HEK293 (cell line): ENCODE measurements around the gene CTIF.
A peak's percentile ranks its signal among the peaks of the same experiment; 100 is the strongest.

Experiments used
- CTCF ChIA-PET: fragments of 350-600 bp; formaldehyde crosslinking; extraction: SDS; loops from one replicate; lab custom pipeline; 2021; ENCODE audit warnings: antibody characterized with exemption; lab: Yijun Ruan, JAX
- POLR2A ChIA-PET: fragments of 300-600 bp; formaldehyde crosslinking; extraction: SDS; loops from one replicate; lab custom pipeline; 2020; ENCODE audit warnings: antibody characterized with exemption, inconsistent platforms; lab: Yijun Ruan, JAX
- H3K27ac ChIP-seq: fragments of 200-500 bp; sonication (Bioruptor generic); 2 replicates; pipeline ENCODE4 v1.5.1; 2014; ENCODE audit warnings: low read depth, low read length, control low read depth, inconsistent platforms; ENCODE audit errors: extremely low read depth
- H3K36me3 ChIP-seq, 2 experiments: fragments of 200-500 bp in 1 of 2; sonication (Bioruptor generic) in 1 of 2; 1 replicate in 1 of 2; 2 replicates in 1 of 2; pipeline ENCODE4 v1.5.1; 2014 to 2017; ENCODE audit warnings: inconsistent platforms in 2 of 2, low read length in 2 of 2; ENCODE audit not compliant: control insufficient read depth in 2 of 2, insufficient read depth in 1 of 2
- H3K4me1 ChIP-seq: fragments of 200-500 bp; sonication (Bioruptor generic); 2 replicates; pipeline ENCODE4 v1.5.1; 2014; ENCODE audit warnings: mild to moderate bottlenecking, low read length, inconsistent platforms; ENCODE audit not compliant: control insufficient read depth, insufficient read depth
- H3K4me3 ChIP-seq: 2 replicates; pipeline ENCODE4 v1.5.1; 2011; ENCODE audit warnings: low read depth, mild to moderate bottlenecking, control low read depth, low read length, moderate library complexity
- H3K9me3 ChIP-seq: fragments of 200-500 bp; sonication (Bioruptor generic); 2 replicates; pipeline ENCODE4 v1.5.1; 2014; ENCODE audit warnings: low read depth, low read length, inconsistent platforms; ENCODE audit not compliant: control insufficient read depth, insufficient read depth
- BCL11A ChIP-seq: fragments of 450-650 bp; formaldehyde crosslinking; IDR thresholded peaks from 2 replicates; pipeline ENCODE4 v1.5.1; 2016; ENCODE audit warnings: low read depth, missing biosample characterization, missing genetic modification characterization
- IKZF3 ChIP-seq: fragments of 450-650 bp; IDR thresholded peaks from 2 replicates; pipeline ENCODE4 v1.5.0; 2018; ENCODE audit warnings: missing biosample characterization, mild to moderate bottlenecking, missing genetic modification characterization, moderate library complexity
- KLF7 ChIP-seq: fragments of 450-650 bp; formaldehyde crosslinking; IDR thresholded peaks from 2 replicates; pipeline ENCODE4 v1.5.1; 2016; ENCODE audit warnings: missing biosample characterization, missing genetic modification characterization, borderline replicate concordance
- MYNN ChIP-seq: fragments of 450-650 bp; formaldehyde crosslinking; IDR thresholded peaks from 2 replicates; pipeline ENCODE4 v1.5.1; 2016; ENCODE audit warnings: missing biosample characterization, missing genetic modification characterization, borderline replicate concordance
- RBAK ChIP-seq: fragments of 450-650 bp; formaldehyde crosslinking; IDR thresholded peaks from 2 replicates; pipeline ENCODE4 v1.5.1; 2016; ENCODE audit warnings: missing biosample characterization, missing genetic modification characterization
- TCF7L2 ChIP-seq: IDR thresholded peaks from 2 replicates; pipeline ENCODE4 v1.6.1; 2011; ENCODE audit warnings: low read depth, mild to moderate bottlenecking, inconsistent platforms, low read length, moderate library complexity, borderline replicate concordance
- YY2 ChIP-seq: fragments of 450-650 bp; formaldehyde crosslinking; IDR thresholded peaks from 2 replicates; pipeline ENCODE4 v1.5.1; 2016; ENCODE audit warnings: missing biosample characterization, missing genetic modification characterization
- ZBTB17 ChIP-seq: fragments of 450-650 bp; formaldehyde crosslinking; IDR thresholded peaks from 2 replicates; pipeline ENCODE4 v1.5.1; 2016; ENCODE audit warnings: missing biosample characterization, missing genetic modification characterization
- ZBTB20 ChIP-seq: fragments of 450-650 bp; formaldehyde crosslinking; IDR thresholded peaks from 2 replicates; pipeline ENCODE4 v1.5.1; 2016; ENCODE audit warnings: missing biosample characterization, missing genetic modification characterization
- ZFP37 ChIP-seq: fragments of 450-650 bp; formaldehyde crosslinking; IDR thresholded peaks from 2 replicates; pipeline ENCODE4 v1.5.1; 2016; ENCODE audit warnings: missing biosample characterization, missing genetic modification characterization
- ZNF112 ChIP-seq: fragments of 450-650 bp; formaldehyde crosslinking; IDR thresholded peaks from 2 replicates; pipeline ENCODE4 v1.5.0; 2017; ENCODE audit warnings: missing biosample characterization, missing genetic modification characterization
- ZNF157 ChIP-seq: fragments of 450-650 bp; formaldehyde crosslinking; IDR thresholded peaks from 2 replicates; pipeline ENCODE4 v1.5.1; 2016; ENCODE audit warnings: missing biosample characterization, missing genetic modification characterization
- ZNF335 ChIP-seq: fragments of 450-650 bp; formaldehyde crosslinking; conservative IDR thresholded peaks from 2 replicates; pipeline ENCODE4 v1.5.1; 2016; ENCODE audit warnings: missing biosample characterization, missing genetic modification characterization
- ZNF398 ChIP-seq: fragments of 450-650 bp; formaldehyde crosslinking; IDR thresholded peaks from 2 replicates; pipeline ENCODE4 v1.5.1; 2017; ENCODE audit warnings: missing biosample characterization, missing genetic modification characterization
- ZNF404 ChIP-seq: fragments of 450-650 bp; formaldehyde crosslinking; IDR thresholded peaks from 2 replicates; pipeline ENCODE4 v1.5.1; 2017; ENCODE audit warnings: missing biosample characterization, missing genetic modification characterization
- ZNF580 ChIP-seq: fragments of 450-650 bp; formaldehyde crosslinking; IDR thresholded peaks from 2 replicates; pipeline ENCODE4 v1.5.1; 2016; ENCODE audit warnings: missing biosample characterization, missing genetic modification characterization
- ZNF585B ChIP-seq: fragments of 450-650 bp; formaldehyde crosslinking; IDR thresholded peaks from 2 replicates; pipeline ENCODE4 v1.5.1; 2016; ENCODE audit warnings: missing biosample characterization, missing genetic modification characterization
- ZNF654 ChIP-seq: fragments of 450-650 bp; formaldehyde crosslinking; IDR thresholded peaks from 2 replicates; pipeline ENCODE4 v1.5.1; 2016; ENCODE audit warnings: low read depth, missing biosample characterization, missing genetic modification characterization
- ZNF837 ChIP-seq: fragments of 450-650 bp; formaldehyde crosslinking; IDR thresholded peaks from 2 replicates; pipeline ENCODE4 v1.5.1; 2016; ENCODE audit warnings: missing biosample characterization, missing genetic modification characterization
- ZSCAN5A ChIP-seq: fragments of 450-650 bp; formaldehyde crosslinking; IDR thresholded peaks from 2 replicates; pipeline ENCODE4 v1.5.1; 2016; ENCODE audit warnings: missing biosample characterization, missing genetic modification characterization
- TF ChIP-seq, protein P1 (sequence below): fragments of 450-650 bp; formaldehyde crosslinking; IDR thresholded peaks from 2 replicates; pipeline ENCODE4 v1.5.1; 2016; ENCODE audit warnings: missing biosample characterization, missing genetic modification characterization, borderline replicate concordance
- TF ChIP-seq, protein P2 (sequence below): fragments of 450-650 bp; formaldehyde crosslinking; IDR thresholded peaks from 2 replicates; pipeline ENCODE4 v1.5.1; 2016; ENCODE audit warnings: missing biosample characterization, missing genetic modification characterization

The CTIF gene

GRCh38 chr18:48660346-48661228 is 121.8 kb downstream of the CTIF start:
- TF ChIP-seq ZNF335 (0 out of 2 replicates have a peak, but pooled peaks have one; percentile 21), YY2 (no peak)
- ChIA-PET CTCF (interaction anchor here (0.6 to 6.1 kb wide), 3 partner anchors 11 to 215 kb away, joined by 4 to 71 read pairs (median 8); no protein-coding TSS in a partner anchor), POLR2A (no interaction called here)
- Histone ChIP-seq H3K9me3 (no peaks in the 10 kb centered on the region), H3K4me1 (peaks cover 14% of the 10 kb centered on the region), H3K36me3 (no peaks in the 10 kb centered on the region; a peak in 1 of 3 replicates), H3K27ac (no peak overlapping the region), H3K4me3 (no peak overlapping the region)

DNA sequence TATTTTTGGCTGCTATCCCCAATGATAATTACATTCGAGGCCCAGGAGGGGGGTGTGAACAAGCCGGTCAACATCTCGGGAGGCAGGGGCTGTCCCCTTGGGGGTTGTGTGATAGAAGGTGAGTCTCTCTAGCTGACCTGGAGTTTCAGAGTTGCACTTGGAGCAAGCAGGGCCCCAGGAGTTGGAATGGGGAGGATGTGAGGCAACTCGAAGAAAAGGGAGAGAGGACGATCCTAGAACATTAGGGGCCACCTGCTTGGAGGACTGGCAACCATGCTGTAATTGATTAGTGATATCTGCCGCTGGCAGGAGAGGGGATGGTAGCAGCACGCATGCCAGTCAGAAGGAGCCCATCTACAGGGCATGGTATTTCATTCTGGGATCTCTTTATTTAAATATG is 122.6 kb downstream of the CTIF start:
- TF ChIP-seq TCF7L2 (no peak), ZBTB20 (tag by site-specific recombination) (0 out of 2 replicates have a peak, but pooled peaks have one; percentile 32), ZNF654 (no peak), RBAK (tag by site-specific recombination) (no peak), ZNF398 (tag by site-specific recombination) (peak; percentile 22), ZNF112 (tag by site-specific recombination) (no peak), ZNF580 (tag by site-specific recombination) (no peak), MYNN (tag by site-specific recombination) (no peak), ZNF335 (no peak), ZNF404 (tag by site-specific recombination) (no peak), ZNF157 (no peak), ZBTB17 (peak; percentile 50), BCL11A (tag by site-specific recombination) (no peak), ZNF585B (tag by site-specific recombination) (no peak), KLF7 (no peak)
- TF ChIP-seq, protein P1, sequence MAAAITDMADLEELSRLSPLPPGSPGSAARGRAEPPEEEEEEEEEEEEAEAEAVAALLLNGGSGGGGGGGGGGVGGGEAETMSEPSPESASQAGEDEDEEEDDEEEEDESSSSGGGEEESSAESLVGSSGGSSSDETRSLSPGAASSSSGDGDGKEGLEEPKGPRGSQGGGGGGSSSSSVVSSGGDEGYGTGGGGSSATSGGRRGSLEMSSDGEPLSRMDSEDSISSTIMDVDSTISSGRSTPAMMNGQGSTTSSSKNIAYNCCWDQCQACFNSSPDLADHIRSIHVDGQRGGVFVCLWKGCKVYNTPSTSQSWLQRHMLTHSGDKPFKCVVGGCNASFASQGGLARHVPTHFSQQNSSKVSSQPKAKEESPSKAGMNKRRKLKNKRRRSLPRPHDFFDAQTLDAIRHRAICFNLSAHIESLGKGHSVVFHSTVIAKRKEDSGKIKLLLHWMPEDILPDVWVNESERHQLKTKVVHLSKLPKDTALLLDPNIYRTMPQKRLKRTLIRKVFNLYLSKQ (tag by site-specific recombination) = no peak
- POLR2A ChIA-PET = no interaction called here
- Histone ChIP-seq H3K4me3 (no peak overlapping the region), H3K4me1 (peaks cover 14% of the 10 kb centered on the region), H3K9me3 (no peaks in the 10 kb centered on the region), H3K36me3 (no peaks in the 10 kb centered on the region; a peak in 1 of 3 replicates), H3K27ac (no peak overlapping the region)
- CTCF ChIA-PET = interaction anchor here (1.3 to 6.1 kb wide), 3 partner anchors 12 to 186 kb away, joined by 3 to 71 read pairs (median 8); no protein-coding TSS in a partner anchor

DNA sequence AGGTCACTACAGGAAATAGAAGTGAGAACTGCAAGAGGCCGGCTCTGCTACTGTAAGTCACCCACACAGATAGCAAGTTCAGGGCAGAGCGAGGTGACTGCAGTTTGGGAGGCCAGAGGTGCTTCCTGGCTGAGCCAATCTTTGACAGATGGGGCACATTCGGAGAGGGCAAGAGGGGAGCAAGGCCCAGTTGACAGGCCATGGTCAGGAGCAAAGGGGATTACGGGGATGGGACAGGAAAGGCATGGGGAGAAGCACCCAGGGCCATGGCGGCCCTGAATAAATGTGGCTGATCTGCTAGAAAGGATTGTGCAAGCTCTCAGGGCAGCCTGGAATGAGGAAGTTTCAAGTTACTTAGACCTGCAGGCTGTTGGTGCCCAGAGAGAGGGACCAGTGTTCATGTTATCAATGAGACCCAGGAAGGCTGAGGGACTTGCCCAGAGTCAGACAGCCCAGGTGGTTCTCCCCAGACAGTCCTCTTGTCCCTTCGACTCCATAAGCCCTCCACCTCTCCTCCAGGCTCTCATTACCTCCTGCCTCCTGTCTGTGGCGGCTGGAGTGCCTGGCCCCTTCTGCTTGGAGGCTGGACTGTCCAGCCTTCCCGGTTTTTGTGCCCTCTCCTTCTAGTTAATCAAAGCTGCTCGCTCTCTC is 123.3 kb downstream of the CTIF start:
- H3K4me1 ChIP-seq = peaks cover 14% of the 10 kb centered on the region
- CTCF ChIA-PET = interaction anchor here (0.6 to 6.1 kb wide), 6 partner anchors 13 to 785 kb away, joined by 3 to 71 read pairs (median 4); no protein-coding TSS in a partner anchor
- POLR2A ChIA-PET = no interaction called here
- H3K36me3 ChIP-seq = no peaks in the 10 kb centered on the region; a peak in 1 of 3 replicates
- H3K9me3 ChIP-seq = no peaks in the 10 kb centered on the region
- no peak overlapping the region for H3K27ac ChIP-seq
- H3K4me3 ChIP-seq = no peak overlapping the region
- TF ChIP-seq ZNF837 (tag by site-specific recombination) (no peak), RBAK (tag by site-specific recombination) (no peak), ZSCAN5A (tag by site-specific recombination) (no peak), ZFP37 (tag by site-specific recombination) (no peak), IKZF3 (no peak)
- TF ChIP-seq, protein P2, sequence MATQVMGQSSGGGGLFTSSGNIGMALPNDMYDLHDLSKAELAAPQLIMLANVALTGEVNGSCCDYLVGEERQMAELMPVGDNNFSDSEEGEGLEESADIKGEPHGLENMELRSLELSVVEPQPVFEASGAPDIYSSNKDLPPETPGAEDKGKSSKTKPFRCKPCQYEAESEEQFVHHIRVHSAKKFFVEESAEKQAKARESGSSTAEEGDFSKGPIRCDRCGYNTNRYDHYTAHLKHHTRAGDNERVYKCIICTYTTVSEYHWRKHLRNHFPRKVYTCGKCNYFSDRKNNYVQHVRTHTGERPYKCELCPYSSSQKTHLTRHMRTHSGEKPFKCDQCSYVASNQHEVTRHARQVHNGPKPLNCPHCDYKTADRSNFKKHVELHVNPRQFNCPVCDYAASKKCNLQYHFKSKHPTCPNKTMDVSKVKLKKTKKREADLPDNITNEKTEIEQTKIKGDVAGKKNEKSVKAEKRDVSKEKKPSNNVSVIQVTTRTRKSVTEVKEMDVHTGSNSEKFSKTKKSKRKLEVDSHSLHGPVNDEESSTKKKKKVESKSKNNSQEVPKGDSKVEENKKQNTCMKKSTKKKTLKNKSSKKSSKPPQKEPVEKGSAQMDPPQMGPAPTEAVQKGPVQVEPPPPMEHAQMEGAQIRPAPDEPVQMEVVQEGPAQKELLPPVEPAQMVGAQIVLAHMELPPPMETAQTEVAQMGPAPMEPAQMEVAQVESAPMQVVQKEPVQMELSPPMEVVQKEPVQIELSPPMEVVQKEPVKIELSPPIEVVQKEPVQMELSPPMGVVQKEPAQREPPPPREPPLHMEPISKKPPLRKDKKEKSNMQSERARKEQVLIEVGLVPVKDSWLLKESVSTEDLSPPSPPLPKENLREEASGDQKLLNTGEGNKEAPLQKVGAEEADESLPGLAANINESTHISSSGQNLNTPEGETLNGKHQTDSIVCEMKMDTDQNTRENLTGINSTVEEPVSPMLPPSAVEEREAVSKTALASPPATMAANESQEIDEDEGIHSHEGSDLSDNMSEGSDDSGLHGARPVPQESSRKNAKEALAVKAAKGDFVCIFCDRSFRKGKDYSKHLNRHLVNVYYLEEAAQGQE (tag by site-specific recombination) = no peak
